ENCODE results near the gene NXPE3.
A peak's percentile ranks its signal among the peaks of the same experiment; 100 is the strongest.
"Not testable (repeated sequence)": the region's sequence is repeated elsewhere in the genome, so short reads cannot be mapped to it uniquely, and the experiment has no call there.

Gene NXPE3

GRCh38 chr3:101852983-101853840 lies 74.2 kb downstream of the NXPE3 start:
- no peak for ATAC-seq

- ATAC-seq, result no peak
Observed at GRCh38 chr3:101853982-101854381, 75.0 kb downstream of the NXPE3 start.

GRCh38 chr3:101854608-101855304 lies 75.7 kb downstream of the NXPE3 start:
- ATAC-seq, result no peak

GRCh38 chr3:101857301-101857741 lies 78.3 kb downstream of the NXPE3 start:
- no peak for ATAC-seq

- no peak for ATAC-seq
Observed at GRCh38 chr3:101858464-101859030, 79.5 kb downstream of the NXPE3 start.

DNA sequence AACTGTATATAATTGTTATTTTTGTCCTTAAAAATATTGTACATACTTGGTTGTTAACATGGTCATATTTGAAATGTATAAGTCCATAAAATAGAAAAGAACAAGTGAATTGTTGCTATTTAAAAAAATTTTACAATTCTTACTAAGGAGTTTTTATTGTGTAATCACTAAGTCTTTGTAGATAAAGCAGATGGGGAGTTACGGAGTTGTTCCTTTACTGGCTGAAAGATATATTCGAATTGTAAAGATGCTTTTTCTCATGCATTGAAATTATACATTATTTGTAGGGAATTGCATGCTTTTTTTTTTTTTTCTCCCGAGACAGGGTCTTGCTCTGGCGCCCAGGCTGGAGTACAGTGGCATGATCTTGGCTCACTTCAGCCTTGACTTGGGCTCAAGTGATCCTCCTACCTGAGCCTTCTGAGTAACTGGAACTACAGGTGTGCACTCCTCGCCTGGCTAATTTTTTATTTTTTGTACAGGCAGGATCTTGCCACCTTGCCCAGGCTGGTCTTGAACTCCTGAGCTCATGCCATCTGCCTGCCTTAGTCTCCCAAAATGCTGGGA lies 81.0 kb downstream of the NXPE3 start:
- no peak for ATAC-seq

- peak; percentile 59 to 70 for ATAC-seq
Observed at GRCh38 chr3:101861212-101861788, 82.3 kb downstream of the NXPE3 start.

DNA sequence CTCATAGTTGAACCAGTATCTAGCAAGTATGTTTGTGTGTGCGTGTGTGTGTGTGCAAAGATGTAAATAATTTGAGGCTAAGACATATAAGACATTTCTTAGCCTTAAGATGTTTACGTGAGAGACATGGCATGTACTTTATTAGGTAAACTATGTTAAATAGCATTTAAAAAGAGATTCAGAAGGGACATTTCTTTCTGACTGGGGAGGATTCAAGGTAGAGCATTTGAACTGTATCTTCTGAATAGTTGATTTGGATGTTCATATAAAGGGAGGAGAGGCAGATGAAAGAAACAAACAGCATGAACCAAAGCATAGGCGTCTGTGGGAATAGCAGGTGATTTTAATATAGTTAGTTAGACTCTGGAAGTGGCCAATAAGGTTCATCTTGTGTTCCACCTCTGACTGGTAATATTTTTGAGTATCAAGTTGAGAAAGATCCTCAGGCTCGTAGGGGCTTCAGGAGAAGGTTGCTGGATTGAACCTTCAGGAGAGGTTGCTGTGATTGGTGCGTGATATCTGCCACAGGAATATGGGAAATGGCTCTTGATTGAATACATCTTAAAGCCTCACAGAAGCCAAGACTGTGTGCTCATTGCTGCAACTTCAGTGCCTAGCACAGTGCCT lies 82.9 kb downstream of the NXPE3 start:
- no peak for ATAC-seq

- peak in 1 of 2 donors; percentile 39 for ATAC-seq
Observed at GRCh38 chr3:101862416-101863165, 83.6 kb downstream of the NXPE3 start.

- not testable (repeated sequence) for ATAC-seq
Observed at GRCh38 chr3:101864926-101865325, 85.9 kb downstream of the NXPE3 start.

- ATAC-seq, result no peak
Observed at GRCh38 chr3:101865751-101866509, 86.9 kb downstream of the NXPE3 start.

DNA sequence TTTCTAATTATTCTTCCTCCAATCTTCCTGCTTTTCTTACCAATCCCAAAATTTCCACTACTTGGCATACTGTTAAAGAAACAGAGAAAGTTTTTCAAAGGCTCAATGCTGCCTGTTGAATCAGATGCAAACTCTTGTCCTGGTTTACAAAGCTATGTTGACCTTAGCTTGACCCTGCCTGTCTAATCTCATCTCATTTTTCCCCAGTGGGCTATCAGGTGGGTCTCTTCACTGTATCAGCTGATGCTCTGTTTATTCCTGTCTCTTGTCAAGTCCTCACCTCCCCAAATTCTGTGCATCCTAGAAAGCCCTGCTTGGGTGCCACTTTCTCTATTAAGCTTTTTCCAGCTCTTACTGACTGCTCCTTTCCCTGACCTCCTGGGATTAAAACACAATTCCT lies 88.5 kb downstream of the NXPE3 start:
- ATAC-seq, result no peak

DNA sequence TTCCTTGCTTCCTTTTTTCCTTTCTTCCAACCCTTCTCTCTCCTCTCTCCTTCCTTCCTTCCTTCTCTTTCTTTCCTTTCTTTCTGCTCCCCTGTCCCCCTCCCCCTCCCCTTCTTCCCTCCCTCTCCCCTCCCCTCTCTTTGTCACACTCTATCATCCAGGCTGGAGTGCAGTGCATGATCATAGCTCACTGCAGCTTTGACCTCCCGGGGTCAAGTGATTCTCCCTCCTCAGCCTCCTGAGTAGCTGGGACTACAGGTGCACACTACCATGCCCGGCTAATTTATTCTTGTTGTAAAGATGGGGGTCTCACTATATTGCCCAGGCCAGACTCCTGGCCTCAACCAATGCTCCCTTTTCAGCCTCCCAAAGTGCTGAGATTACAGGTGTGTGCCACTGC lies 89.0 kb downstream of the NXPE3 start:
- no peak for ATAC-seq

- no peak for ATAC-seq
Observed at GRCh38 chr3:101868534-101869464, 89.8 kb downstream of the NXPE3 start.

GRCh38 chr3:101870138-101870537 lies 91.1 kb downstream of the NXPE3 start:
- no peak for ATAC-seq

- ATAC-seq, result no peak
Observed at GRCh38 chr3:101873619-101874018, 94.6 kb downstream of the NXPE3 start.

- ATAC-seq, result no peak
Observed at GRCh38 chr3:101876142-101876541, 97.1 kb downstream of the NXPE3 start.

Data from activated CD4-positive, CD25-positive, alpha-beta regulatory T cell treated with anti-CD3 and anti-CD28 coated beads, Interleukin-2, amount 50 U/mL, for 24 hours (primary cell).